DOHH2 (cell line): ENCODE results near the gene MGLL.

Experiments
- CTCF ChIP-seq: fragments of 200-600 bp; sonication (generic); IDR thresholded peaks from one replicate; pipeline ENCODE4 v1.5.1; 2014; ENCODE audit warnings: antibody characterized with exemption, mild to moderate bottlenecking, low read depth, low read length; ENCODE audit not compliant: poor library complexity, severe bottlenecking
- EZH2phosphoT487 ChIP-seq: fragments of 200-600 bp; sonication (generic); IDR thresholded peaks from 2 replicates; pipeline ENCODE4 v1.6.1; 2017; ENCODE audit warnings: borderline replicate concordance, mild to moderate bottlenecking, antibody characterized with exemption, low read length, moderate library complexity, mixed read lengths

- TF ChIP-seq CTCF (no peak), EZH2phosphoT487 (no peak)
Measured at GRCh38 chr3:127640042-127640355, 182.3 kb downstream of the MGLL start.
